ENCODE results near the gene CHEK2. TPM values are rescaled to one million over a fixed set of nuclear protein-coding genes. Genes with fewer than 3 reads are reported as not detected.

Gene CHEK2
- total RNA-seq, 2 donors from 2014 or later = 27.0 to 40.1 TPM

DNA sequence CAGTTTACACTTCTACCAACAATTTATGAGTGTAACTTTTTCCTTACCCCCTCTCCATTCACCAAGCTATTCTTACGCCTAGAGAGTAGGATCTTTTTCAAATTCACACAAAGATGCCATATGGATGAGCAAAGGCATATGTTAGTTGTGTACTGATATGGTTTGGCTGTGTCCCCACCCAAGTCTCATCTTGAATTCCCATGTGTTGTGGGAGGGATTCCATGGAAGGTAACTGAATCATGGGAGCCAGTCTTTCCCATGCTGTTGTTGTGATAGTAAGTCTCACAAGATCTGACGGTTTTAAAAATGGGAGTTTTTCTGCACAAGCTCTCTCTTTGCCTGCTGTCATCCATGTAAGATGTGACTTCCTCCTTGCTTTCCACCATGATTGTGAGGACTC is 102.3 kb downstream of the CHEK2 start:
- Mint-ChIP-seq H3K27ac (no peak overlapping the region), H3K4me3 (no peak overlapping the region), H3K36me3 (ENCODE audit: low read depth) (no peaks in the 10 kb centered on the region), H3K27me3 (peaks cover 20% of the 10 kb centered on the region), H3K4me1 (no peaks in the 10 kb centered on the region), H3K9me3 (no peaks in the 10 kb centered on the region)
- ATAC-seq (replicated peaks) = no peak

Other genes with a start within 250 kb of the CHEK2 start
- under 1 TPM; 0.03 to 0.28 TPM for gene TTC28, start 62.0 kb downstream of the CHEK2 start, total RNA-seq
- 10 to 100 TPM; 18.9 to 20.3 TPM for gene HSCB, start 219 bp upstream of the CHEK2 start, total RNA-seq
- gene CCDC117, start 30.9 kb upstream of the CHEK2 start, total RNA-seq = 10 to 100 TPM; 16.0 to 20.0 TPM
- 10 to 100 TPM; 55.4 to 62.3 TPM for gene XBP1, start 58.7 kb upstream of the CHEK2 start, total RNA-seq
- under 1 TPM; 0.26 to 0.43 TPM for gene ZNRF3, start 141.8 kb upstream of the CHEK2 start, total RNA-seq

Measured in activated T-helper 17 cell treated with anti-CD3 and anti-CD28 coated beads, Interleukin-2, amount 50 U/mL, for 72 hours (primary cell).